ENCODE results near the gene NALCN.

DNA sequence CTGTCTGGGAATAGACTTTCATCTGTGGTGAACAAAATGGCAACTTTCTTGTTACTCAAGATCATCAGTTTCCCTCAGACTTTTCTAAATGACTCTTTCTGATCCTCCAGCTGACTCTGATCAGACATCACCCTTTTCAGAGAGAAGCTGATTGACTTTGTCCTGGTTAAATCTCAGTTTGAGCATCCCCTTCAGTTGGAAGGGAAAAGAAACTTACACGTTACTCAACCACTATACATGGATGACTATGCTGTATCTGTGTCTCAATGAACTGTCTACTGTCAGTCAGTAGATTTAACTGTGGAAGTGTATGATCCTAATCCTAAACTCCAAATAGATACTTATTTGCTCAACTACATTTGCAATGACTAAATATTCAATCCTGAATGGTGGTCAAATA, 118.5 kb downstream of the NALCN start:
- TF ChIP-seq, protein P1, sequence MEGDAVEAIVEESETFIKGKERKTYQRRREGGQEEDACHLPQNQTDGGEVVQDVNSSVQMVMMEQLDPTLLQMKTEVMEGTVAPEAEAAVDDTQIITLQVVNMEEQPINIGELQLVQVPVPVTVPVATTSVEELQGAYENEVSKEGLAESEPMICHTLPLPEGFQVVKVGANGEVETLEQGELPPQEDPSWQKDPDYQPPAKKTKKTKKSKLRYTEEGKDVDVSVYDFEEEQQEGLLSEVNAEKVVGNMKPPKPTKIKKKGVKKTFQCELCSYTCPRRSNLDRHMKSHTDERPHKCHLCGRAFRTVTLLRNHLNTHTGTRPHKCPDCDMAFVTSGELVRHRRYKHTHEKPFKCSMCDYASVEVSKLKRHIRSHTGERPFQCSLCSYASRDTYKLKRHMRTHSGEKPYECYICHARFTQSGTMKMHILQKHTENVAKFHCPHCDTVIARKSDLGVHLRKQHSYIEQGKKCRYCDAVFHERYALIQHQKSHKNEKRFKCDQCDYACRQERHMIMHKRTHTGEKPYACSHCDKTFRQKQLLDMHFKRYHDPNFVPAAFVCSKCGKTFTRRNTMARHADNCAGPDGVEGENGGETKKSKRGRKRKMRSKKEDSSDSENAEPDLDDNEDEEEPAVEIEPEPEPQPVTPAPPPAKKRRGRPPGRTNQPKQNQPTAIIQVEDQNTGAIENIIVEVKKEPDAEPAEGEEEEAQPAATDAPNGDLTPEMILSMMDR (IDR thresholded peaks at IDR 0.05; ENCODE audit: low read depth, low read length) = no peak
- no peak for TF ChIP-seq EZH2phosphoT487 (IDR thresholded peaks at IDR 0.05; ENCODE audit: low read depth)

All from OCI-LY3 (cell line).